ENCODE measurements around the gene PIBF1.

GRCh38 chr13:72963762-72964161 lies 181.8 kb downstream of the PIBF1 start:
- TF ChIP-seq CTCF (IDR thresholded peaks at IDR 0.05) = no peak
- TF ChIP-seq POLR2A (IDR thresholded peaks at IDR 0.05) = no peak

Data from adrenal gland (tissue), 5 donors.